ENCODE data around the gene TBL1X.

- TF ChIP-seq CTCF (IDR thresholded peaks at IDR 0.05) (no peak), POLR2A (IDR thresholded peaks at IDR 0.05) (no peak)
These were observed 185.2 kb downstream of the TBL1X start for GRCh38 chrX:9650091-9650490.
